ENCODE results near the gene EXD3.
"Not testable (repeated sequence)": the region's sequence is repeated elsewhere in the genome, so short reads cannot be mapped to it uniquely, and the experiment has no call there.

EXD3 gene

GRCh38 chr9:137272241-137273094 is 150.5 kb downstream of the EXD3 start:
- DNase-seq (ENCODE audit: low read depth) = no peak

DNA sequence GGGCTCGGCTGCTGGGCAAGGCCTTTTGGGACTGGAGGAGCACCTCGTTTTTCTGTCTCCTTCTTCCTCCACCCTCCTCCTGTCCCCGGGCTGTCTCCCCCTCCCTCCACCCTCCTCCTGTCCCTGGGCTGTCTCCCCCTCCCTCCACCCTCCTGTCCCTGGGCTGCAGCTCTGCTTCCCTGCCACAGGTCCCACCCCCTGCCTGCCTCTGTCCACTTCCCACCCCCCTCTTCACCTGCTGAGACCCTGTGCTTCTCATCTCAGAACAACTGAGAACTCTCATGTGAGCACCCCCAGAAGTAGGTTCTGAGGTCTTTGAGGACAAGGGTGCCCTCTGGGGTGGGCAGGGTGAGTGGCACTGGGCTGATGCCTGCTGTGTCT is 151.3 kb downstream of the EXD3 start:
- no peak for DNase-seq (ENCODE audit: low read depth)

DNA sequence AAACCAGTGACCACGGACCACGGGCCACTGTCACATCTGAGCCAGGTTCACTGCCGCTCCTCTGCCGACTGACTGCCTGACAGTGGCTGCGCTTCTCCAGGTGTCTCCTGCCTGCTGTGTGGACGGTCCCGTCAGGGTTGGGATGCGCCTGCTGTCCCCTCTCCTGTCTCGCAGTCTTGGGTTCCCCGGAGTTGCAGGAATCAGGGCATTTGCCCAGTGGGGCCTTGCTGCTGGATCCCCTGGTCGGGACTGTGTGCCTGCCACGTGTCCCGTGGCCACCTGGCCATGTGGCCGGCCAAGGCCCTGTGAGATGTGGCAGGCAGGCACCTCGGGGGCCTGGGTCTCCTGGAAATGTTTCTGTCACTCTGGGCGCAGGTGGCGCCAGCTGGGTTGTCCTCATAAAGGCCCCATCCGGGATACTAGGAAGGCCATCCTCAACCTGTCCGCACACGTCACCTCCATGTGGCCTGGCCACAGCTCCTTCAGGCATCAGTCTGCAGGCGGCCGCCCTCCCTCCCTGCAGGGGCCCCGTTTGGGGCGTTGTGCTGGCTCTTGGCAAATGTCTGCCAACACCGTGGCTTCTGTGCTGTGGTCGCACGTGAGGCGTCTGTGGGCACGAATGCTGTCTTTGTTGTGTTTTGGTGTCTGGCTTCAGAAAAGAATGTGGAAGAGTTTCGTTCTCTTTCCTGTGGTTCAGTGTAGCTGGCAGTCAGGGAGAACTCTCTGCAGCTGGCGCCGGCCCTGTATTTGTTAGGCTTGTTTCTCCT is 151.8 kb downstream of the EXD3 start:
- DNase-seq (ENCODE audit: low read depth) = no peak

- no peak for DNase-seq (ENCODE audit: low read depth)
These were observed 153.7 kb downstream of the EXD3 start for GRCh38 chr9:137269231-137269772.

- no peak for DNase-seq (ENCODE audit: low read depth)
These were observed 154.3 kb downstream of the EXD3 start for GRCh38 chr9:137268538-137269201.

GRCh38 chr9:137267933-137268355 is 155.0 kb downstream of the EXD3 start:
- DNase-seq (ENCODE audit: low read depth) = no peak

DNA sequence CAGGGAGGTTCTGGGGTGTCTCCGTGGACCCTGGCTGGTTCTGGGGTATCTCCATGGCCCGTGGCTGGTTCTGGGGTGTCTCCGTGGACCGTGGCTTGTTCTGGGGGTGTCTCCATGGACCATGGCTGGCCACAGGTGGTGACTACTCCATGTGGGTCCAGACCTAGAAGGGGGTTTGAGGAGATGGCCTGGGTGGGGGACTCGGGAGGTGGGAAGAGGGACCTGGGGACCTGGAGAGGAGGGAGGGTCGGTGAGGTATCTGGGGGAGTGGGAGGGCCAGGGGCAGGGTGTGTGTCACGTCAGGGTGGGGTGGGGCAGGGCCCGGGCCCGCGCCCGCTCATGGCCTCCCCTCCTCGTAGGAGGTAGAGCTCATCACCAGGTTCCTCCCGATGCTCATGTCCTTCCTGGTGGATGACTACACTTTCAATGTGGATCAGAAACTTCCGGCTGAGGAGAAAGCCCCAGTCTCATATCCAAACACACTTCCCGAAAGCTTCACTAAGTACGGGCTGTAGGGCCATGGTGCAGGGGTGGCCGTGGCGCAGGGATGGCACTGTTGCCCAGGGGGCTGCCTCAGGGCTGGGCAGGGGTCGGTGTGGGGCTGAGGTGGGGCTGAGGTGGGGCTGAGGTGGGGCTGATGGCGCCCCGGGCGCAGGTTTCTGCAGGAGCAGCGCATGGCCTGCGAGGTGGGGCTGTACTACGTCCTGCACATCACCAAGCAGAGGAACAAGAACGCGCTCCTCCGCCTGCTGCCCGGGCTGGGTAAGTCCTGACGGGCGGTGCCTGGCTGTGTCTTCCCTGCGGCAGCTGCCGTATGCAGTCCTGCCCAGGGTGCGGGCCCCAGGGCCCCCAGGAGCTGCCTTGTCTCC is 156.1 kb downstream of the EXD3 start:
- DNase-seq (ENCODE audit: low read depth) = no peak

- DNase-seq (ENCODE audit: low read depth) = no peak
These were observed 156.8 kb downstream of the EXD3 start for GRCh38 chr9:137266162-137266527.

DNA sequence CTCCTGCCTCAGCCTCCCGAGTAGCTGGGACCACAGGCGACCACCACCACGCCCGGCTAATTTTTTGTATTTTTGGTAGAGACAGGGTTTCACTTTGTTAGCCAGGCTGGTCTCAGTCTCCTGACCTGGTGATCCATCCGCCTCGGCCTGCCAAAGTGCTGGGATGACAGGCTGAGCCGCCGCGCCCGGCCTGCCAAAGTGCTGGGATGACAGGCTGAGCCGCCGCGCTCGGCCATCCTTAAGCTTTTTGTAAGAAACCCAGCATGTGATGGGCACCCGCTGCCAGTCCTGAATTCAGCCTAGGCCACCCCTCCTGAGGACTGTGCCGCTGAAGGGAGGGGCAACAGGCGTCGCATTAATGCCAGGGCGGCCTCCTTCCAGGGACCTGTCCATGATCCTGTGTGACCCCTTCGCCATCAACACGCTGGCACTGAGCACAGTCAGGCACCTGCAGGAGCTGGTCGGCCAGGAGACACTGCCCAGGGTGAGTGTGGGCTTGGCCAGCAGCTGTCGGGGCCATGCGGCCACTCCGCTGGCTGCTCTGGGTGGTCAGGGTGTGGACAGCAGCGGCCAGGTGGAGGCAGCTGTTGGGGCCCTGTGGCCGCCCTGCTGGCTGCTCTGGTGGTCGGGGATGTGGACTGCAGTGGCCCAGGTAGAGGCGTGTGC is 157.3 kb downstream of the EXD3 start:
- DNase-seq (ENCODE audit: low read depth) = no peak

DNA sequence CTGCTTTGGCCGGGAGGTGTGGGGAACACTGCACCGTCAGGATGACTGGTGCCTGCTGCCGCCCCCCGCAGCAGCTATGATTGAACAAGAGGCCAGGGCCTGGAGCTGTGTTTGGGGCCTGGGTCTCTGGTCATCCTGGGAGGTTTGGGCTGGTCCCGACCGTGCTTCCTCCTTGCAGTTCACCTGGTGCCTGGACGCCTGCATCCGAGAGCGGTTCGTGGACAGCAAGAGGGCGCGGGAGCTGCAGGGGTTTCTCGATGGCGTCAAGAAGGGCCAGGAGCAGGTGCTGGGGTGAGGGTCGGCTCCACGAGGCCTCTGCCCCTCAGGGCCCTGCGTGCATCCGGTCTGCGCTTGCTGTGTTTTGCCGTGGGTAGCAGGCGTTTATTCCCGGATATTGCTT is 158.9 kb downstream of the EXD3 start:
- DNase-seq (ENCODE audit: low read depth) = no peak

GRCh38 chr9:137263506-137263905 is 159.5 kb downstream of the EXD3 start:
- DNase-seq (ENCODE audit: low read depth) = no peak

DNA sequence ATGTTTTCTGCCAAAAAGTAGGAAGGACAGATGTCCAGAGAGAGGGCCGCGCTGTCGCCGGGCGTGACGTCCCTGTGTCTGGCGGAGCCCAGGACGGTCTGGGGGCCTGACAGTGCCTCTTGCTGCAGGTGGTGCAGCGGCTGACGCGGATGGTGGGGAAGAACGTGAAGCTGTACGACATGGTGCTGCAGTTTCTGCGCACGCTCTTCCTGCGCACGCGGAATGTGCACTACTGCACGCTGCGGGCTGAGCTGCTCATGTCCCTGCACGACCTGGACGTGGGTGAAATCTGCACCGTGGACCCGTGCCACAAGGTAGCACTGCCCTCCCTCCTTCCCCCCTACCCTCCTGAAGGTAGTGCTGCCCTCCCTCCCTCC is 160.1 kb downstream of the EXD3 start:
- no peak for DNase-seq (ENCODE audit: low read depth)

DNA sequence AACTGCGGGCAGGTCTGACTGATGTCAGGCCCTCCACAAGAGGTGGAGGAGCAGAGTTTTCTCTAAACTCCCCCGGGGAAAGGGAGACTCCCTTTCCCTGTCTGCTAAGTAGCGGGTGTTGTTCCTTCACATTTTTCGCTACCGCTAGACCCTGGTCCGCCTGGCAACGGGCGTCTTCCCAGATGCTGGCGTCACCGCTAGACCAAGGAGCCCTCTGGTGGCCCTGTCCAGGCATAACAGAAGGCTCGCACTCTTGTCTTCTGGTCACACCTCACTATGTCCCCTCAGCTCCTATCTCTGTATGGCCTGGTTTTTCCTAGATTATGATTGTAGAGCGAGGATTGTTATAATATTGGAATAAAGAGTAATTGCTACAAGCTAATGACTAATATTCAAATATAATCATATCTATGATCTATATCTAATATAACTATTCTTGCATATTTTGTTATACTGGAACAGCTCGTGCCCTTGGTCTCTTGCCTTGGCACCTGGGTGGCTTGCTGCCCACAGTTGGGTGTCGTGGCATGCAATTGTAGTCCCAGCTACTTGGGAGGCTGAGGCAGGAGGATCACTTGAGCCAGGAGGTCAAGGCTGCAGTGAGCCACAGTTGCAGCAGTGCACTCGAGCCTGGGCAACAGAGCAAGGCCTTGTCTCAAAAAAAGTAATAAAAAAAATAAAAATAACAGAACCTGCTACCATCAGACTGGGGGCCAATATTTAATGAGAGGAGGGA is 160.6 kb downstream of the EXD3 start:
- not testable (repeated sequence) for DNase-seq (ENCODE audit: low read depth)

All from T-helper 22 cell (primary cell).